WTC11 (cell line): ENCODE measurements around the gene CXCL5. TPM values are rescaled to one million over a fixed set of nuclear protein-coding genes. Genes with fewer than 3 reads are reported as not detected.

Experiments
- ATAC-seq: fragments of 200-7000 bp; cut with Tn5 transposase; 2 replicates; pipeline ENCODE4 v1.10.0; 2021; ENCODE audit warnings: mild to moderate bottlenecking, moderate library complexity
- CTCF ChIA-PET: fragments of 300-600 bp; sonication (Branson Sonifier 250); formaldehyde crosslinking; loops from one replicate; lab custom pipeline; 2021; ENCODE audit warnings: antibody characterized with exemption; lab: Charles Lee
- POLR2A ChIA-PET: fragments of 350-600 bp; sonication (Branson Sonifier 250); formaldehyde crosslinking; loops from one replicate; lab custom pipeline; 2021; ENCODE audit warnings: antibody characterized with exemption; lab: Charles Lee
- DNase-seq: peaks from one replicate; pipeline ENCODE4 v3.0.0; 2021; ENCODE audit warnings: low spot score
- H3K27ac Mint-ChIP-seq: 2 replicates; pipeline ENCODE4 v1.8.0; 2021; ENCODE audit warnings: mixed read lengths
- H3K27me3 Mint-ChIP-seq: 2 replicates; pipeline ENCODE4 v1.8.0; 2021; ENCODE audit warnings: low read depth, mild to moderate bottlenecking, moderate library complexity, mixed read lengths
- H3K36me3 Mint-ChIP-seq: 2 replicates; pipeline ENCODE4 v1.8.0; 2021; ENCODE audit warnings: mixed read lengths
- H3K4me1 Mint-ChIP-seq: 2 replicates; pipeline ENCODE4 v1.8.0; 2022; ENCODE audit warnings: mixed read lengths
- H3K4me3 Mint-ChIP-seq: 2 replicates; pipeline ENCODE4 v1.8.0; 2021; ENCODE audit warnings: mild to moderate bottlenecking, moderate library complexity, mixed read lengths
- H3K9me3 Mint-ChIP-seq: 2 replicates; pipeline ENCODE4 v1.8.0; 2021; ENCODE audit warnings: mixed read lengths
- CBFB ChIP-seq: sonication (generic); formaldehyde crosslinking; IDR thresholded peaks from 2 replicates; pipeline ENCODE4 v1.8.1; 2022; ENCODE audit warnings: mild to moderate bottlenecking, low read depth, missing genetic modification reagents
- ESRRA ChIP-seq: sonication (generic); formaldehyde crosslinking; IDR thresholded peaks from 2 replicates; pipeline ENCODE4 v1.8.1; 2022; ENCODE audit warnings: mild to moderate bottlenecking, missing genetic modification reagents, borderline replicate concordance
- FOXK1 ChIP-seq: sonication (generic); formaldehyde crosslinking; IDR thresholded peaks from 2 replicates; pipeline ENCODE4 v1.8.0; 2022; ENCODE audit warnings: mild to moderate bottlenecking, moderate library complexity, missing genetic modification reagents
- JAZF1 ChIP-seq: fragments of 250-450 bp; sonication (Bioruptor Pico); IDR thresholded peaks from 2 replicates; pipeline ENCODE4 v1.9.0; 2021; ENCODE audit warnings: moderate library complexity, mild to moderate bottlenecking, inconsistent platforms
- JUN ChIP-seq: sonication (generic); formaldehyde crosslinking; IDR thresholded peaks from 2 replicates; pipeline ENCODE4 v1.8.0; 2023; ENCODE audit warnings: mild to moderate bottlenecking, missing genetic modification reagents
- NR3C1 ChIP-seq: sonication (generic); formaldehyde crosslinking; conservative IDR thresholded peaks from 2 replicates; pipeline ENCODE4 v1.8.1; 2023; ENCODE audit warnings: low read depth, mild to moderate bottlenecking, missing genetic modification reagents
- RORB ChIP-seq: fragments of 250-450 bp; sonication (Bioruptor Pico); IDR thresholded peaks from 2 replicates; pipeline ENCODE4 v1.9.0; 2021; ENCODE audit warnings: mild to moderate bottlenecking
- SP1 ChIP-seq: sonication (generic); formaldehyde crosslinking; conservative IDR thresholded peaks from 2 replicates; pipeline ENCODE4 v1.8.1; 2022; ENCODE audit warnings: missing genetic modification reagents
- TCF7 ChIP-seq: sonication (generic); formaldehyde crosslinking; IDR thresholded peaks from 2 replicates; pipeline ENCODE4 v1.8.0; 2022; ENCODE audit warnings: mild to moderate bottlenecking, low read depth, missing genetic modification reagents, moderate library complexity
- ZNF219 ChIP-seq: sonication (generic); formaldehyde crosslinking; IDR thresholded peaks from 2 replicates; pipeline ENCODE4 v1.8.0; 2023; ENCODE audit warnings: missing genetic modification reagents, mild to moderate bottlenecking, borderline replicate concordance
- ZNF416 ChIP-seq: fragments of 250-450 bp; sonication (Bioruptor Pico); IDR thresholded peaks from 2 replicates; pipeline ENCODE4 v1.9.0; 2021; ENCODE audit warnings: mild to moderate bottlenecking, inconsistent platforms
- total RNA-seq: library from RNA; stranded (reverse); gene quantifications from 3 replicates; pipeline ENCODE4 v1.2.3, GENCODE V29; 2021
- TF ChIP-seq, protein P1 (sequence below): sonication (generic); formaldehyde crosslinking; IDR thresholded peaks from 2 replicates; pipeline ENCODE4 v1.8.0; 2023; ENCODE audit warnings: mild to moderate bottlenecking, missing genetic modification reagents
- TF ChIP-seq, protein P2 (sequence below): sonication (generic); formaldehyde crosslinking; IDR thresholded peaks from 2 replicates; pipeline ENCODE4 v1.8.1; 2023; ENCODE audit warnings: mild to moderate bottlenecking, missing genetic modification reagents, moderate library complexity
- TF ChIP-seq, protein P3 (sequence below): sonication (generic); formaldehyde crosslinking; IDR thresholded peaks from 2 replicates; pipeline ENCODE4 v1.8.1; 2022; ENCODE audit warnings: mild to moderate bottlenecking, moderate library complexity, missing genetic modification reagents
- TF ChIP-seq, protein P4 (sequence below): sonication (generic); formaldehyde crosslinking; IDR thresholded peaks from 2 replicates; pipeline ENCODE4 v1.8.1; 2022; ENCODE audit warnings: missing genetic modification reagents, borderline replicate concordance
- TF ChIP-seq, protein P5 (sequence below): sonication (generic); formaldehyde crosslinking; IDR thresholded peaks from 2 replicates; pipeline ENCODE4 v1.8.1; 2023; ENCODE audit warnings: mild to moderate bottlenecking, moderate library complexity, missing genetic modification reagents
- TF ChIP-seq, protein P6 (sequence below): sonication (generic); formaldehyde crosslinking; IDR thresholded peaks from 2 replicates; pipeline ENCODE4 v1.8.1; 2022; ENCODE audit warnings: low read depth, mild to moderate bottlenecking, moderate library complexity, missing genetic modification reagents, borderline replicate concordance
- TF ChIP-seq, protein P7 (sequence below): sonication (generic); formaldehyde crosslinking; IDR thresholded peaks from 2 replicates; pipeline ENCODE4 v1.8.1; 2023; ENCODE audit warnings: mild to moderate bottlenecking, missing genetic modification reagents

The CXCL5 gene
- total RNA-seq, 1 experiment from 2014 or later: 3.6 TPM

DNA sequence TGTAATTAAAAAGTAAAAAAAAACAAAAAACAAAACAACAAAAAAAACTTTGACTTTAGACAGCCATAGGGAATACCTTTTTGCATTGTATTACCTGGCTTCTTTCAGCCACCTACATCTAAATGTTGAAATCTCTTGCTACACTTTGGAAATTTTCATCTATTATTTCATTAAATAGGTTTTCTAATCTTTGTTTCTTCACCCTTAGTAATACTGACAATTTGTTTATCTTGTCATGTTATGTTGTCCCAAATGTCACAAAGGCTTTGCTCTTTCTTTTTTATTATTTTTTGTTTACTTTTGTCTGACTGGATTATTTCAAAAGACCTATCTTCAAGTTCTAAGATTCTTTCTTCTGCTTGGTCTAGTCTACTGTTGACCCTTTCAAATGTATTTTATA, 24.1 kb downstream of the CXCL5 start:
- Mint-ChIP-seq H3K4me1 (peaks cover 4% of the 10 kb centered on the region), H3K36me3 (peaks cover 43% of the 10 kb centered on the region), H3K9me3 (peaks cover 47% of the 10 kb centered on the region), H3K4me3 (no peak overlapping the region), H3K27ac (no peak overlapping the region), H3K27me3 (no peaks in the 10 kb centered on the region)
- ChIA-PET POLR2A (no interaction called here), CTCF (interaction anchor here (1.2 kb wide), 1 partner anchor 9 kb away, joined by 3 read pairs; no protein-coding TSS in a partner anchor)
- no peak for ATAC-seq
- DNase-seq: no peak
- no peak for TF ChIP-seq FOXK1 (CRISPR knock-in tag)
- TF ChIP-seq, protein P1, sequence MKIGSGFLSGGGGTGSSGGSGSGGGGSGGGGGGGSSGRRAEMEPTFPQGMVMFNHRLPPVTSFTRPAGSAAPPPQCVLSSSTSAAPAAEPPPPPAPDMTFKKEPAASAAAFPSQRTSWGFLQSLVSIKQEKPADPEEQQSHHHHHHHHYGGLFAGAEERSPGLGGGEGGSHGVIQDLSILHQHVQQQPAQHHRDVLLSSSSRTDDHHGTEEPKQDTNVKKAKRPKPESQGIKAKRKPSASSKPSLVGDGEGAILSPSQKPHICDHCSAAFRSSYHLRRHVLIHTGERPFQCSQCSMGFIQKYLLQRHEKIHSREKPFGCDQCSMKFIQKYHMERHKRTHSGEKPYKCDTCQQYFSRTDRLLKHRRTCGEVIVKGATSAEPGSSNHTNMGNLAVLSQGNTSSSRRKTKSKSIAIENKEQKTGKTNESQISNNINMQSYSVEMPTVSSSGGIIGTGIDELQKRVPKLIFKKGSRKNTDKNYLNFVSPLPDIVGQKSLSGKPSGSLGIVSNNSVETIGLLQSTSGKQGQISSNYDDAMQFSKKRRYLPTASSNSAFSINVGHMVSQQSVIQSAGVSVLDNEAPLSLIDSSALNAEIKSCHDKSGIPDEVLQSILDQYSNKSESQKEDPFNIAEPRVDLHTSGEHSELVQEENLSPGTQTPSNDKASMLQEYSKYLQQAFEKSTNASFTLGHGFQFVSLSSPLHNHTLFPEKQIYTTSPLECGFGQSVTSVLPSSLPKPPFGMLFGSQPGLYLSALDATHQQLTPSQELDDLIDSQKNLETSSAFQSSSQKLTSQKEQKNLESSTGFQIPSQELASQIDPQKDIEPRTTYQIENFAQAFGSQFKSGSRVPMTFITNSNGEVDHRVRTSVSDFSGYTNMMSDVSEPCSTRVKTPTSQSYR (CRISPR knock-in tag): no peak
- TF ChIP-seq SP1: no peak
- no peak for TF ChIP-seq JAZF1
- no peak for TF ChIP-seq ZNF219 (CRISPR knock-in tag)
- no peak for TF ChIP-seq RORB (CRISPR knock-in tag)
- TF ChIP-seq, protein P2, sequence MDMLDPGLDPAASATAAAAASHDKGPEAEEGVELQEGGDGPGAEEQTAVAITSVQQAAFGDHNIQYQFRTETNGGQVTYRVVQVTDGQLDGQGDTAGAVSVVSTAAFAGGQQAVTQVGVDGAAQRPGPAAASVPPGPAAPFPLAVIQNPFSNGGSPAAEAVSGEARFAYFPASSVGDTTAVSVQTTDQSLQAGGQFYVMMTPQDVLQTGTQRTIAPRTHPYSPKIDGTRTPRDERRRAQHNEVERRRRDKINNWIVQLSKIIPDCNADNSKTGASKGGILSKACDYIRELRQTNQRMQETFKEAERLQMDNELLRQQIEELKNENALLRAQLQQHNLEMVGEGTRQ (CRISPR knock-in tag): no peak
- TF ChIP-seq, protein P3, sequence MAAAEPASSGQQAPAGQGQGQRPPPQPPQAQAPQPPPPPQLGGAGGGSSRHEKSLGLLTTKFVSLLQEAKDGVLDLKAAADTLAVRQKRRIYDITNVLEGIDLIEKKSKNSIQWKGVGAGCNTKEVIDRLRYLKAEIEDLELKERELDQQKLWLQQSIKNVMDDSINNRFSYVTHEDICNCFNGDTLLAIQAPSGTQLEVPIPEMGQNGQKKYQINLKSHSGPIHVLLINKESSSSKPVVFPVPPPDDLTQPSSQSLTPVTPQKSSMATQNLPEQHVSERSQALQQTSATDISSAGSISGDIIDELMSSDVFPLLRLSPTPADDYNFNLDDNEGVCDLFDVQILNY (CRISPR knock-in tag): no peak
- TF ChIP-seq ESRRA (CRISPR knock-in tag): no peak
- TF ChIP-seq, protein P4, sequence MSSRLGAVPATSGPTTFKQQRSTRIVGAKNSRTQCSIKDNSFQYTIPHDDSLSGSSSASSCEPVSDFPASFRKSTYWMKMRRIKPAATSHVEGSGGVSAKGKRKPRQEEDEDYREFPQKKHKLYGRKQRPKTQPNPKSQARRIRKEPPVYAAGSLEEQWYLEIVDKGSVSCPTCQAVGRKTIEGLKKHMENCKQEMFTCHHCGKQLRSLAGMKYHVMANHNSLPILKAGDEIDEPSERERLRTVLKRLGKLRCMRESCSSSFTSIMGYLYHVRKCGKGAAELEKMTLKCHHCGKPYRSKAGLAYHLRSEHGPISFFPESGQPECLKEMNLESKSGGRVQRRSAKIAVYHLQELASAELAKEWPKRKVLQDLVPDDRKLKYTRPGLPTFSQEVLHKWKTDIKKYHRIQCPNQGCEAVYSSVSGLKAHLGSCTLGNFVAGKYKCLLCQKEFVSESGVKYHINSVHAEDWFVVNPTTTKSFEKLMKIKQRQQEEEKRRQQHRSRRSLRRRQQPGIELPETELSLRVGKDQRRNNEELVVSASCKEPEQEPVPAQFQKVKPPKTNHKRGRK (CRISPR knock-in tag): no peak
- TF ChIP-seq, protein P5, sequence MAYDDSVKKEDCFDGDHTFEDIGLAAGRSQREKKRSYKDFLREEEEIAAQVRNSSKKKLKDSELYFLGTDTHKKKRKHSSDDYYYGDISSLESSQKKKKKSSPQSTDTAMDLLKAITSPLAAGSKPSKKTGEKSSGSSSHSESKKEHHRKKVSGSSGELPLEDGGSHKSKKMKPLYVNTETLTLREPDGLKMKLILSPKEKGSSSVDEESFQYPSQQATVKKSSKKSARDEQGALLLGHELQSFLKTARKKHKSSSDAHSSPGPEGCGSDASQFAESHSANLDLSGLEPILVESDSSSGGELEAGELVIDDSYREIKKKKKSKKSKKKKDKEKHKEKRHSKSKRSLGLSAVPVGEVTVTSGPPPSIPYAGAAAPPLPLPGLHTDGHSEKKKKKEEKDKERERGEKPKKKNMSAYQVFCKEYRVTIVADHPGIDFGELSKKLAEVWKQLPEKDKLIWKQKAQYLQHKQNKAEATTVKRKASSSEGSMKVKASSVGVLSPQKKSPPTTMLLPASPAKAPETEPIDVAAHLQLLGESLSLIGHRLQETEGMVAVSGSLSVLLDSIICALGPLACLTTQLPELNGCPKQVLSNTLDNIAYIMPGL (CRISPR knock-in tag): no peak
- no peak for TF ChIP-seq JUN (CRISPR knock-in tag)
- no peak for TF ChIP-seq CBFB (CRISPR knock-in tag)
- TF ChIP-seq, protein P6, sequence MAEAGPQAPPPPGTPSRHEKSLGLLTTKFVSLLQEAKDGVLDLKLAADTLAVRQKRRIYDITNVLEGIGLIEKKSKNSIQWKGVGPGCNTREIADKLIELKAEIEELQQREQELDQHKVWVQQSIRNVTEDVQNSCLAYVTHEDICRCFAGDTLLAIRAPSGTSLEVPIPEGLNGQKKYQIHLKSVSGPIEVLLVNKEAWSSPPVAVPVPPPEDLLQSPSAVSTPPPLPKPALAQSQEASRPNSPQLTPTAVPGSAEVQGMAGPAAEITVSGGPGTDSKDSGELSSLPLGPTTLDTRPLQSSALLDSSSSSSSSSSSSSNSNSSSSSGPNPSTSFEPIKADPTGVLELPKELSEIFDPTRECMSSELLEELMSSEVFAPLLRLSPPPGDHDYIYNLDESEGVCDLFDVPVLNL: no peak
- no peak for TF ChIP-seq ZNF416
- TF ChIP-seq TCF7 (CRISPR knock-in tag): no peak
- no peak for TF ChIP-seq NR3C1
- TF ChIP-seq, protein P7, sequence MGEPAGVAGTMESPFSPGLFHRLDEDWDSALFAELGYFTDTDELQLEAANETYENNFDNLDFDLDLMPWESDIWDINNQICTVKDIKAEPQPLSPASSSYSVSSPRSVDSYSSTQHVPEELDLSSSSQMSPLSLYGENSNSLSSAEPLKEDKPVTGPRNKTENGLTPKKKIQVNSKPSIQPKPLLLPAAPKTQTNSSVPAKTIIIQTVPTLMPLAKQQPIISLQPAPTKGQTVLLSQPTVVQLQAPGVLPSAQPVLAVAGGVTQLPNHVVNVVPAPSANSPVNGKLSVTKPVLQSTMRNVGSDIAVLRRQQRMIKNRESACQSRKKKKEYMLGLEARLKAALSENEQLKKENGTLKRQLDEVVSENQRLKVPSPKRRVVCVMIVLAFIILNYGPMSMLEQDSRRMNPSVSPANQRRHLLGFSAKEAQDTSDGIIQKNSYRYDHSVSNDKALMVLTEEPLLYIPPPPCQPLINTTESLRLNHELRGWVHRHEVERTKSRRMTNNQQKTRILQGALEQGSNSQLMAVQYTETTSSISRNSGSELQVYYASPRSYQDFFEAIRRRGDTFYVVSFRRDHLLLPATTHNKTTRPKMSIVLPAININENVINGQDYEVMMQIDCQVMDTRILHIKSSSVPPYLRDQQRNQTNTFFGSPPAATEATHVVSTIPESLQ (CRISPR knock-in tag): no peak
